Embryonic facial prominence (tissue), 1 donor: ENCODE results near the gene ATOH1.
A peak's percentile ranks its signal among the peaks of the same experiment; 100 is the strongest.

Experiments used
- DNase-seq: peaks from one replicate; pipeline ENCODE4 v3.0.0-alpha.2; 2016; ENCODE audit errors: extremely low spot score

Gene ATOH1

GRCh38 chr4:93828332-93828994 is at the start of gene ATOH1:
TSS of gene ATOH1 (plus strand) at chr4:93828753. CDS start at chr4:93828927, 174 bp downstream.
- no peak for DNase-seq

GRCh38 chr4:93779228-93779627 is 49.3 kb upstream of the ATOH1 start:
- DNase-seq, result no peak

GRCh38 chr4:93780080-93780479 is 48.5 kb upstream of the ATOH1 start:
- DNase-seq, result no peak

- DNase-seq, result no peak
These were observed 47.4 kb upstream of the ATOH1 start for GRCh38 chr4:93781198-93781597.

- no peak for DNase-seq
These were observed 42.4 kb upstream of the ATOH1 start for GRCh38 chr4:93786149-93786548.

GRCh38 chr4:93788712-93789111 is 39.8 kb upstream of the ATOH1 start:
- DNase-seq, result no peak

GRCh38 chr4:93791570-93792195 is 36.9 kb upstream of the ATOH1 start:
- DNase-seq, result peak; percentile 46

- no peak for DNase-seq
These were observed 26.5 kb upstream of the ATOH1 start for GRCh38 chr4:93802045-93802444.

- no peak for DNase-seq
These were observed 18.8 kb upstream of the ATOH1 start for GRCh38 chr4:93809773-93810172.

- DNase-seq, result no peak
These were observed 18.1 kb upstream of the ATOH1 start for GRCh38 chr4:93810340-93810992.

GRCh38 chr4:93813092-93813491 is 15.5 kb upstream of the ATOH1 start:
- DNase-seq, result no peak

GRCh38 chr4:93814141-93814540 is 14.4 kb upstream of the ATOH1 start:
- no peak for DNase-seq

- no peak for DNase-seq
These were observed 13.8 kb upstream of the ATOH1 start for GRCh38 chr4:93814722-93815121.

- no peak for DNase-seq
These were observed 2.9 kb upstream of the ATOH1 start for GRCh38 chr4:93825551-93826216.

GRCh38 chr4:93827272-93827947 is 1.1 kb upstream of the ATOH1 start:
- no peak for DNase-seq

GRCh38 chr4:93828995-93829819 is 654 bp downstream of the ATOH1 start:
- no peak for DNase-seq

- DNase-seq, result no peak
These were observed 1.5 kb downstream of the ATOH1 start for GRCh38 chr4:93829820-93830687.

GRCh38 chr4:93831716-93832496 is 3.4 kb downstream of the ATOH1 start:
- DNase-seq, result no peak
